Subcutaneous abdominal adipose tissue (tissue), 5 donors: Measurements from ENCODE around the gene IRF2.

Experiments
- H3K27ac ChIP-seq: one replicate; pipeline ENCODE4 v1.7.0; 2013; ENCODE audit warnings: low read depth, mild to moderate bottlenecking, inconsistent platforms, low read length, moderate library complexity
- H3K27me3 ChIP-seq, 5 donors: one replicate each; pipeline ENCODE4 v1.7.0; 2013; ENCODE audit warnings: low read length in 5 of 5, inconsistent platforms in 1 of 5; ENCODE audit not compliant: control insufficient read depth in 5 of 5, insufficient read depth in 4 of 5
- H3K36me3 ChIP-seq, 5 donors: one replicate each; pipeline ENCODE4 v1.7.0; 2013; ENCODE audit warnings: low read length in 5 of 5; ENCODE audit not compliant: control insufficient read depth in 5 of 5, insufficient read depth in 5 of 5
- H3K4me1 ChIP-seq, 5 donors: one replicate each; pipeline ENCODE4 v1.7.0; 2013; ENCODE audit warnings: low read length in 5 of 5, mild to moderate bottlenecking in 3 of 5, moderate library complexity in 1 of 5; ENCODE audit not compliant: control insufficient read depth in 5 of 5, insufficient read depth in 5 of 5
- H3K4me3 ChIP-seq, 5 donors: one replicate each; pipeline ENCODE4 v1.7.0; 2013; ENCODE audit warnings: low read length in 5 of 5, low read depth in 1 of 5
- H3K9ac ChIP-seq, 5 donors: one replicate each; pipeline ENCODE4 v1.7.0; 2013; ENCODE audit warnings: low read length in 5 of 5, mild to moderate bottlenecking in 4 of 5, moderate library complexity in 3 of 5
- H3K9me3 ChIP-seq, 5 donors: one replicate each; pipeline ENCODE4 v1.7.0; 2013; ENCODE audit warnings: low read length in 5 of 5; ENCODE audit not compliant: control insufficient read depth in 5 of 5
- donor health status: healthy.
- donor health status: healthy.
- donor health status: healthy.
- donor health status: healthy.
- donor health status: healthy.

The IRF2 gene

GRCh38 chr4:184413261-184414046 is 60.9 kb downstream of the IRF2 start:
- peaks cover 11 to 41% (median 28%) of the 10 kb centered on the region in 5 donors for H3K36me3 ChIP-seq
- no peaks in the 10 kb centered on the region for H3K27me3 ChIP-seq
- no peak overlapping the region for H3K9ac ChIP-seq
- H3K27ac ChIP-seq: peak overlapping the region; percentile 52
- no peak overlapping the region for H3K4me3 ChIP-seq
- H3K4me1 ChIP-seq: peaks cover 12 to 51% (median 37%) of the 10 kb centered on the region in 5 donors
- no peaks in the 10 kb centered on the region for H3K9me3 ChIP-seq

GRCh38 chr4:184410748-184411147 is 63.6 kb downstream of the IRF2 start:
- H3K9ac ChIP-seq: no peak overlapping the region
- no peak overlapping the region for H3K27ac ChIP-seq
- no peaks in the 10 kb centered on the region for H3K27me3 ChIP-seq
- peaks cover 8 to 58% (median 45%) of the 10 kb centered on the region in 5 donors for H3K4me1 ChIP-seq
- H3K9me3 ChIP-seq: no peaks in the 10 kb centered on the region
- H3K4me3 ChIP-seq: no peak overlapping the region
- H3K36me3 ChIP-seq: peaks cover 4 to 46% (median 26%) of the 10 kb centered on the region in 5 donors

DNA sequence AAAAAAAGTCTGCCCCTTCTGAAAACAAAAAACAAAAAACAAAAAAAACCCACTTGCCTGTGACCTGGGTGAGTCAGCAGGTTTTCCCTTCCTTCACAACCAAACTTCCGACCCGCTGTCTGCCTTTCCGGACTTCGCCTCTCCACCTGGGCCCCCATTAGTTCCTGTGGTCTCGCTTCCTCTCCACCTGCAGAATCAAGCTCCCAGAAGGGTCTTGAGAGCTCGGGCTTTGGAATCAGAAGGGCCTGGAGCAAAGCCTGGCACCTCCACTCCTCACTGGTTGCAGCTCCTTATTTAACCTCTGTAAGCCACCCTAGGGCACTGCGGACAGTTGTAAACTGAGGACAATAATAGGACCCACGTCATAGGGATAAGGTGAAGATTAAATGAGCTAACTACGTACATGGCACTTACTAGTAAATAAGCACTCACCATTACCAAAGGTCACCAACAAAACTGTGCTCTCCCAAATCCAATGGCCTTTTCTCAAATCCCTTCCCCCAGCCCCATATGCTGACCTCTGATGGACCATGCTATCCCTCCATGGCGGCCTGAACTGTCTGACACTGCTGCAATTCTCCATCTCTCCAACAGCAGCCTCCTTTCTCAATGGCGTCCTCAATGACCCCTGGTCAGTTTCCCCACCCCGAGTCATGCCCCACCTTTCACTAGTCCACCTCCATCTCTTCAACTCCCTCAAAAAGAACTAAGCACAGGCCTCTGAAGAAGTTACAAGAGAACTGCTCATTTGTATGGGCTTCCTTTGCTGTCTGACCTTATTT is 64.2 kb downstream of the IRF2 start:
- Histone ChIP-seq H3K9ac (no peak overlapping the region), H3K36me3 (peaks cover 0 to 46% (median 27%) of the 10 kb centered on the region in 5 donors), H3K27ac (no peak overlapping the region), H3K4me3 (no peak overlapping the region), H3K27me3 (no peaks in the 10 kb centered on the region), H3K9me3 (no peaks in the 10 kb centered on the region), H3K4me1 (peaks cover 8 to 58% (median 45%) of the 10 kb centered on the region in 5 donors)

GRCh38 chr4:184409502-184409901 is 64.8 kb downstream of the IRF2 start:
- H3K4me3 ChIP-seq: no peak overlapping the region
- H3K27me3 ChIP-seq: no peaks in the 10 kb centered on the region
- no peak overlapping the region for H3K27ac ChIP-seq
- H3K9me3 ChIP-seq: no peaks in the 10 kb centered on the region
- no peak overlapping the region for H3K9ac ChIP-seq
- H3K4me1 ChIP-seq: peaks cover 8 to 58% (median 45%) of the 10 kb centered on the region in 5 donors
- H3K36me3 ChIP-seq: peaks cover 0 to 47% (median 30%) of the 10 kb centered on the region in 5 donors

GRCh38 chr4:184408684-184409081 is 65.7 kb downstream of the IRF2 start:
- no peak overlapping the region for H3K4me3 ChIP-seq

DNA sequence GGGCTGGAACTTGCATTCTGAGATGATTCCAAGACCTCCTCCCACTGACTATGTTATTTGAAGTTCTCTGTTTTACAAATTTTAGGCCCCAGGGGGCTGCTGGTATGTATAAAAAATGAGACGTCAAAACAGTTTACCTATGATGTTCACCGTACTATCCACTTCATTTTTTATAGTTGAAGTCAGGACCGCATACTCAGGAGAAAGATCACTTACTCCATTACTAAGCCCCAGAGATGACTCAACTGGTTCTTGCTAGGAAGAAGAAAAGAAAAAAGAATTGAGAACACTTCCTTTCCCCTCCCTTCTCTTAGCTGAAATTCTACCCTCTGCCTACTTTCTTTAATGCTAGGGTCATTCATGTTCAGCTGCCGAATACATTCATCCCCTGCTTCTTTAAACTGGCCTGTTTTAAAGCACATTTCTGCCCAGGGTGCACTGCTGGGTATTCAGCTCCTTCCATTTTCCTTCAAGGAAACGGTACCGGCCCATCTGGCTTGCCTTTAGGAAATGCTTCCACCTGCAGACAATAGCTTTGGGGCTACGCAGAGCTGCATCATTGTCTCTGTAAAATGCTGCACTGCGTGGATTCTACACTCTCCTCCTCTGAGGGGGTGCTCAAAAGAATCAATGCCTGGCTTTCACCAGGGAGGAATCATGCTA is 66.2 kb downstream of the IRF2 start:
- peak overlapping the region; percentile 66 for H3K27ac ChIP-seq
- peak overlapping the region in 1 of 5 donors; percentile 11 for H3K9ac ChIP-seq
- no peak overlapping the region for H3K4me3 ChIP-seq
- H3K27me3 ChIP-seq: no peaks in the 10 kb centered on the region
- H3K36me3 ChIP-seq: peaks cover 3 to 53% (median 40%) of the 10 kb centered on the region in 5 donors
- H3K4me1 ChIP-seq: peaks cover 4 to 49% (median 31%) of the 10 kb centered on the region in 5 donors
- no peaks in the 10 kb centered on the region for H3K9me3 ChIP-seq

More at GRCh38 chr4:184408684-184409081, 65.7 kb downstream of the IRF2 start:
- peaks cover 4 to 54% (median 37%) of the 10 kb centered on the region in 5 donors for H3K4me1 ChIP-seq
- no peak overlapping the region for H3K27ac ChIP-seq
- H3K36me3 ChIP-seq: peaks cover 3 to 49% (median 36%) of the 10 kb centered on the region in 5 donors
- no peaks in the 10 kb centered on the region for H3K9me3 ChIP-seq
- H3K9ac ChIP-seq: no peak overlapping the region
- no peaks in the 10 kb centered on the region for H3K27me3 ChIP-seq

DNA sequence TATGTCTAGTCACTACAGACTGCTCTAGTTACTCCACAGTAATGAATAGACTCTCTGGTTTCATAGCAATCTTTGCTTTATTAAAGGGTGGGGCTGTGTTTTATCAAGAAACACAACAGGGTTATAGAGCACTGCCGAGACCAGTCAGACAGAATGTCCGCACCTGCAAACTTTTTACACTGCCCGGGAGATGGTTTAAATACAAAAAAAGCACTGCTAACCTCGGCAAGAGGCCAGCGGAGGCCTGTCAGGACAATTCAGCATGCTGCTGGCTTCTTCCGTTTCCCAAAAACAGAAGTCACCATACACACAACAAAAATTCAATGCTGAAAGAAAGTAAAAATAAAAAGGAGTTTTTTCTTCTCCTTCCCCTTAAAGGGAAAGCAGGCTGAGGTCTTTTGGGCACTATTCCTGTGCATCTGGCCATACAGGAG is 67.4 kb downstream of the IRF2 start:
- Histone ChIP-seq H3K4me3 (peak overlapping the region in 1 of 5 donors; percentile 22), H3K27me3 (no peaks in the 10 kb centered on the region), H3K9ac (peak overlapping the region in 2 of 5 donors; percentile 9 to 38), H3K4me1 (peaks cover 2 to 41% (median 26%) of the 10 kb centered on the region in 5 donors), H3K27ac (peak overlapping the region; percentile 66), H3K9me3 (no peaks in the 10 kb centered on the region), H3K36me3 (peaks cover 3 to 55% (median 44%) of the 10 kb centered on the region in 5 donors)

- H3K27me3 ChIP-seq: no peaks in the 10 kb centered on the region
- H3K36me3 ChIP-seq: peaks cover 3 to 52% (median 41%) of the 10 kb centered on the region in 5 donors
- no peak overlapping the region for H3K9ac ChIP-seq
- H3K9me3 ChIP-seq: no peaks in the 10 kb centered on the region
- H3K27ac ChIP-seq: no peak overlapping the region
- H3K4me3 ChIP-seq: no peak overlapping the region
- H3K4me1 ChIP-seq: peaks cover 2 to 29% (median 26%) of the 10 kb centered on the region in 5 donors
Measured at GRCh38 chr4:184404047-184404446, 70.3 kb downstream of the IRF2 start.

DNA sequence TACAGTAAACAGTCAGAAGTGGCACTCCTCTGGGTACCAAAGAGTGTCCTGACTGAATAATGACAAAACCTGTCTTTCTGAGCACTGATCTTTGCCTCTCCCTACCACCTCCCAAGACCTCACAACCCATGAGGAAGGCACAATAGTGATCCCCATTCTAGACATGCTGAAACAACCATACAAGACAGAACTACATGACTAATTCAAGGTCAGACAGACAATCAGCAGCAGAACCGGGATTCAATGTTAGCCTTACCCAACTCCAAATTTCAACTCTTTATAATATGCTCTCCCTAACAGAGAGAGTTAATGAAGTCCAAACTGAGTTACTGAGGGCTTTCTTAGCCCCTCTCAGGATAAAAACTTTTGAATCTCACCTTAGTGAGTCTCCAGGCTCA is 71.0 kb downstream of the IRF2 start:
- H3K36me3 ChIP-seq: peaks cover 3 to 55% (median 46%) of the 10 kb centered on the region in 5 donors
- H3K4me1 ChIP-seq: peaks cover 2 to 23% (median 21%) of the 10 kb centered on the region in 5 donors

More for the DNA sequence above, 71.0 kb downstream of the IRF2 start:
- no peaks in the 10 kb centered on the region for H3K27me3 ChIP-seq
- H3K9me3 ChIP-seq: no peaks in the 10 kb centered on the region
- H3K27ac ChIP-seq: no peak overlapping the region
- no peak overlapping the region for H3K9ac ChIP-seq
- no peak overlapping the region for H3K4me3 ChIP-seq
